RKO (cell line): ENCODE measurements around the gene KCNC4.

Experiments used
- DNase-seq: peaks from one replicate; pipeline ENCODE4 v3.0.0-alpha.2; 2016; ENCODE audit warnings: low spot score

KCNC4 gene

DNA sequence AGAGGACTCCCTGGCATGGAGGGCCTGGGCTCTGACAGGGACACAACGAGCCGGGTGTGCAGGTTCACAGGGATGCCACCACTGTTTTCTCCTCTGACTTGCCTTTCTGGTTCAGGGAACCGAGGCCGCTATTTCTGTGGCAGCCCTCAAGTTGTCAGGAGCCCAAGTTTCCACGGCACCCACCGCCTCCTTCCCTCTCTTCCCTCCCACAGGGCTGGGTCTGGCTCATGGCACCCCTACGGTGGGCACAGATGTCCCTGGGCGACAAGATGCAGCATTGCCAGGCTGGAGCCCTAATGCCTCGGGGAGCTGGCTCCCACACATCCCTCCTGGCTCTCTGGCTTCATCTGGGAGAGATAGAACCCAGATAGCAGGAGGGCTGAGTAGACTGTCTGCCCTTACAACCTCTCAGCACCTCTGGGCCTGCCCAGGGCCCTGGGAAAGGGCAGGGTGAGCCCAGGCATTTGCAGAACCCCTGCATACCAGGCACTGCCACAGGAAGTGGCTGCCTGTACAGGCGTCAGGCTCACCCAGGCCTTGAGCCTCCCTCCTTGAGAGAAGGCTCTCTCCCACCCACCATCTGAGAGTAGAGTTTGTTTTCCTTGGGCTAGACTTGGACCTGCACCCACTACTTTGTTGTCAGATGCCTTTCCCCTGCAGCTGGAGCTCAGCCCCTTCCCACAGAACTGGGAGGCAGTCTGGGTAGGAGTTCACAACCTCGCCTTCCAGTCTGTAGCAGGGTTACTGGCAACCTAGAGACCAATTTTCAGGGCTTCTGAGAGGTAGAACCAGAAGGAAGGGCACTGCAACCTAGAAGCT lies 20.5 kb downstream of the KCNC4 start:
- DNase-seq = no peak

DNA sequence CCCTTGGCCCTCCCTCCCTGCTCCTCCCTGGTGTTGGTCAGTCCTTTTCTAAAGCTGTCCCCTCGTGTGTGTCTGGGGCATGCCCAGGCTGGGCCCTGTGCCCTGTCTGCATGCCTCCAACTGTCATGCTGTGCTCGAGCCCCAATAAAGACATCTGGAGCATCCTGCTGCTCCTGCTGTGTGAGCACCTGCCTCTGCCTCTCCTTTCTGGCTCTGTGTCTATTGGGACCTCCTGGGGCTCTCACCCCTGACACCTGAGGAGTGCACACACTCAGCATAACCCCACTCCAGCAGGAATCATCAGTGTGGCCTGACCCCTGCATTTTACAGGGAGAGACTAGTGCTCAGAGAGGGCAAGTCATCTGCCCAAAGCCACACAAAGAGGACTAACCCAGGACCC lies 23.7 kb downstream of the KCNC4 start:
- DNase-seq = no peak

DNA sequence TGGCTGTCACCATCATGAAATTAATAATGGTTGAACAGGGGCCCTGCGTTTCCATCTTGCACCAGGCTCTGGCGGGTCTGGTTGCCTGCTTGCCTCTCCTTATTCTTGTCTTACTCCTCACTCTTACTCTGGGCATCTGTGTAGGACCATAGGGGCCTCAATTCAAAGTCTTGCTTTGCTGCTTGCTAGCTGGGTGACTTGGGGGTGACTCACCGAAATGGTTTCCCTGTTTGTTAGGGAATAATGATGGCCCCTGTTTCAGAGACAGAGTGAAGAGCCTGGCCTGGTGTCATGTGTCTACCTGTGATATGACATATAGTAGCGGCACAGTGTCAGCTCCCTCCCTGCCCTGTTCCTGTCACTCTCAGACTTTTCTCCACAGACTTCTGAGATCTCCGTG lies 24.6 kb downstream of the KCNC4 start:
- DNase-seq = no peak

DNA sequence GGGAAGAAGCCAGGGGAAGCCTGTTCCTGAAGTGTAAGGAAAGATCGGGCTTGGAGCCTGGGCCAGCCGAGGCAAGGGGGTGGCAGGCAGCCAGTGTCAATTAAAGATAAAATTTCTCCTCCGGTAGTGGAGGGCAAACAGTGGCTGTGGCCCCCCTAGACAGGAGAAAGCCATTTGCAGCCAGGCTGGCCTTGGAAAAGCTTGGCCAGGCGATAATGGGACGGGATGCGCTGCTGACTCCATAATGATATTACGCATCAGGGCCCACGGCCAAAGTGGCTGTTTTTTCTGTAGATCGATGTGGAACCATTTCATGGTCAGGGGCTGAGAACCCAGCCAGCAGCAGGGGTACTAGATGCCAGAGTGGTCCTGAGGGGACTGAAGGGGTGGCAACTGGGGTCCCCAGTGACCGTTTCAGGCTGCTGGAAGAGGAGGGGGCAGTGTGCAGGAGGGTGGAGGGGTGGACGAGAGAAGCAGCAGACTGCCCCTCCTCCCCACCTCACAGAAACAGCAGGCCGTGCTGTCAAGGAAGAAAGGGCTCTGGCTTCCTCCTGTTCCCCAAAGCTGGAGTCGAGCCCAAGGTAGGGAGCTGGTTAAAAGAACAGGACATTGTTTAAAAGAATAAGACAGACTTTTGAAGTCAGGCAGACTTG lies 25.2 kb downstream of the KCNC4 start:
- DNase-seq = no peak

DNA sequence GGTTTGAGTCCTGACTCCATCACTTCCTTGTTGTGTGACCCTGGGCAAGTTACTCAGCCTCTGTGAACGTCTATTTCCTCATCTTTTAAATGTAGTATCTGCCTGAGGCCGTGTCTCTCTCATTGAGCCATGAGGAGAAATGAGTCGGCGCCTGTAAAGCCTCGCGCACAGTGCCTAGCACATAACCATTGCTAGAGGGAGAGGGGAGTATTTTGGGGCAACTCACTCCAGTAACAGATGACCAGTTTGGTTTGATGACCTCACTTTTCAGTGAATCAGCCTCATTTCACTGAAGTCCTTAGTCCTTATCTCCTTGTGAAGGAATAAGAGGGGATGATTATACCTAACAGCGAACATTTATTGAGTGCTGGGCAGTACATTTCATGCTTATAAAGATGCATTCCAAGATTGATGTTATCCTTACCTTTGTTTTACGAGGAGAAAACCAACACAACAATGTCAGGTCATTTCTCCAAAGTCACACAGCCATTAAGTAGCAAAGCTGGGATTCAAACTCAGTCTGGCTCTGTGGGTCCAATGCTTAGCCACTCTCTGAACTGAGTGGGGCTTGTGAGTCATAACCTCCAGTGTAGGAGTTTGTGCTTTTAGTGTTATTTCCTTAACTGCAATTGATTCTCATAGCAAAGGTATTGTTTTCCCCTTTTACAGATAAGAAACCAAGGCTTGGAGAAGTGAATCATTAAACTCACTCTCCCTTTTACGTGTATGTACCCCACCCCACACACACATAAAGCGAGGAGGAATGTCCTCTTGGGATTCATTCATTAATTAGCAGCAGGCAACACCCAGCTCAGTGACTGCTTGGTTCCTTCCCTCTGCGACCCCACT lies 25.9 kb downstream of the KCNC4 start:
- DNase-seq = peak; percentile 74

DNA sequence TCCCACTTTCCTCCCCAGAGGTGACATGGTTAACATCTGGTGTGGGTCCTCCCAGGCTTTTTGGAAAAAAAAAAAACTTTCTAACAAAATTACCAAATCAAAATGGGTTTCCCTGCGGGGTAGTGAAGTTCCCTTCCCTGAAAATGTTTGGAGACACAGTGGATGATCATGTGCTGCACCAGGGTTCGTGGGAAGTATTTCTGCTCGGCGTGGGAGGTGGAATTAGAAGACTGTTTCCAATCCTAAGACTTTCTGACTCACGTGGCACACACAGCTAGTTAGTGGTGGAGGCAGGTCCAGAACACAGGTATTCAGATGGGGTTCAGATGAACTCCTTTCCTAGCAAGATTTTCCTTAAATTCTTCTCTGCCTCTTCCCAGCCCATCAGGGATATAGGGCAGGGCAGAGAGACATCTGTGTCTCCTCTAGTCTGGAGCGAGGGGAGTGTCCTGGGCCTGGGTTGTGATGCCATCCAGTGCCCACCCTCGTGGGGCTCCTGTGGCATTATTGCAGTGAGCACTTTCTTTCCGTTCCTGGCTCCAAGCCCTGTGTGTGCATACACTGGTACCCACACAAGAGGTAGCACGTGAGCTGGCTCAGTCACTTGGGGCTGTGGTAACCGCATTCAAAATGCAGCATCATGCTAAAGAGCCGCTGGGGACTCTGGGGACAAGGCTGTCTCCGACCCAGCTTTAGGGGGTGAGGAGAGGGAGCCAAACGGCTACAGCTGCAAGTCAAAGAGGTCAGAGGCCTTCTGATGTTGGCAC lies 27.5 kb downstream of the KCNC4 start:
- no peak for DNase-seq

DNA sequence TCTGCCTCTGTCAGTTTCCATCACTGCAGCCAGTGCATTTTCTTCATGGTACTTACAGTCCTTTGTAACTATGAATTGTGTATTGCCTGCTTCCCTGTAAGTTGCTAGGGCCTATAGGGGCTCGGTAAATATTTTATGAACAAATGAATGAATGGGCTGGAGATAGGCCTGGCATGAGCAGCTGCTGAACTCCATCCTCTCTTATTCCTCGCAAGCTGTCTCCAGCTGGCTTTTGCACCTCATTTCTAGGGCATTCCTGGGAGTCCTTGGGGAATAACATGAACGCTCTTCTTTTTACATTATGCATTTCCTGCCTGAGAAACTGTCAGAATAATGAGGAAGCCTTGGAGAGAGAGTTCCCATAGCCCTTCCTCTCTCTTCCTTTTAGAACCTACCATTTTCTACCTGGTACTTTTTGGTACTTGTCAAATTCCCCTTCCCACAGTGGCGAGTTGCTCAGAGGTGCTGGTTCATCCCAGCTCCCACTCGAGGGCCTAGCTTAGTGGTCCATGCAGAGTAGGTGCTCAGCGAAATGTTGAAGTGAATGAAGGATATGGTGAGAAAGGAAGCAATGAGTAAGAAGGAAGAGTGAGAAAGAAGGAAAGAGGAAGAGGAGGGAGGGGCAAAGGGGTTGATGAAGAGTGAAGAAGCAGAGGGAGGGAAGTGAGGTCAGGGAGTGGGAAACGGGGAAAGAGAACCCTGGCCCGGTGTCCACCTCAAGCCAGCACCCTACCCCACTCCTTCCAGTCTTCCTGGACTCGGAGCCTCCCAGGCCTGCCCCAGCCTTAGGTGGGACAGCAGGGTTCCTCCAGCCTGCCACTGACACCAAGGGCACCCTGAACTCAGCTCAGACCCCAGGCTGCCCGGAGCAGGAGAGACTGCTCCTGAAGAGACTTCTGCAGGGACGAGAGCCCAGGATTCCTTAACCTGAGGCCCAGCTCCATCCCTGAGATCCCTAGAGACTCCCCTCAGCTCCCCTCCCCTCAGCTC lies 29.6 kb downstream of the KCNC4 start:
- no peak for DNase-seq

DNA sequence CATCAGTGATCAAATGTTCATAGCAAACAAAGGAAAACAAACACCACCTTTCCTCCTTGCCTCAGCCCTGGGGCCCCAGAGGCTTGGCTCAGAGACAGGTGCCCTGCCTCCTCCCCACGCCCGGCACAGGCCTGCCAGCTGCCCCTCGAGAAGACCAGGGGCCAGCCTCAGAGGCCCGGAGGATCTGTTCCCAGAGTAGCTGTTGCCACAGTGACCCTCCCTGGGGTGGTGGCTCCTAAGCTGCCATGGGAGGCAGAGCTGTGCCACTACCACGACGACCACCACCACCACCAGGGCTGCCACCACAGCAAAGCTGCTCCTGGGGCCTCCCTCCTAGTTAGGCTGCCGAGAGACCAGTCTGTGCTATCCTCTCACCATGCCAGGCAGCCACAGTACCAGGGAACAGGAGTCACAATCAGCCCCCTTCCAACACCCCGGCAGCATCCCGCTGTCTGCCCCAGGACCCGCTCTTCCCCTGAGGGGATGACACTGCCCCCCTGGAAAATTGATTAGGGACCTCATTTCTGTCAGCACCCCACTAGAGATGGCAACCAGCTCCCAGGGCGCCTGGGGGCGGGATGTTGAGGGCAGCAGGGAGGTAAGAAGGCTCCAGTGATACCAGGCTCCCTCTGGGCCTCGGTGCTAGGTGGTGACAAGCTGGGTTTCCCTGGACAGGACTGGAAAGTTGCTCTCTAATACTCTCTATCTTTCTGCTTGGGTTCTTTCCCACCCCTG lies 30.5 kb downstream of the KCNC4 start:
- no peak for DNase-seq

DNA sequence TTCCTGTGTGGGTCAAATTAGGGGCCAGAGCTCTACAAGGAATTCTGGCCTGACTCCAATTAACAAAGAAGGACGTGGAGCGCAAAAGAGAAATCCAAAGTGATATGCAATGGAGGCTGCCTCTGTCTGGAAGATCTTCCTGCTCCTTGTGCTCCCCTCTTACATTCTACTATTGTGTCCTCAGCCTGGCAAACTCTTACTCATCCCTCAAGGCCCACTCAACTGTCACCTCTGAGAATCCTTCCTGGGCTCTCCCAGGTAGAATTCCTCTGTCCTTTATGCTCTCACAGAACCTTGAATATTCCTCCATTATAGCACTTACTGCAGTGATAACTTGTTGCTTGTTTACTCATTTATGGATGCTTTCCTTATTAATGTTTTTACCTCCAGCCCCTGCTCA lies 31.4 kb downstream of the KCNC4 start:
- no peak for DNase-seq

DNA sequence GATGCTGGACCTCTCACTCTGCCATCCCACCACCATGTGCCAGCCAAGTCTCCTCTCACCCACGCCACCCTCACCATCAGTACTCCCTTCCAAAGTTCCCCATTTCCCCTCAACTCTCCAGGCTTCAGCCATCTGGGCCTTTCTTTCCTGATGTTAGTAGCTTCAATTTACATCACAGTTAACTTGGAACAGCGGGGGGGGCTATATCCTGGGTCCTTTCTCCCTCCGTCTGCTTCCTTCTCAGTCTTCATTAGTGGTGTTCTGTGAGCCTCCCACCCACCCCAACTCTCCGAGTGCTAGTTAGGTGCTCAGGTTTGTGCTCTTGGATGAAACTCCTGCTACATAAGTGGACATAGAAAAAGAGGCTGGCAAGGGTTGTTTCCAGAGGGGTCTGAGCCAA lies 31.9 kb downstream of the KCNC4 start:
- DNase-seq = no peak

DNA sequence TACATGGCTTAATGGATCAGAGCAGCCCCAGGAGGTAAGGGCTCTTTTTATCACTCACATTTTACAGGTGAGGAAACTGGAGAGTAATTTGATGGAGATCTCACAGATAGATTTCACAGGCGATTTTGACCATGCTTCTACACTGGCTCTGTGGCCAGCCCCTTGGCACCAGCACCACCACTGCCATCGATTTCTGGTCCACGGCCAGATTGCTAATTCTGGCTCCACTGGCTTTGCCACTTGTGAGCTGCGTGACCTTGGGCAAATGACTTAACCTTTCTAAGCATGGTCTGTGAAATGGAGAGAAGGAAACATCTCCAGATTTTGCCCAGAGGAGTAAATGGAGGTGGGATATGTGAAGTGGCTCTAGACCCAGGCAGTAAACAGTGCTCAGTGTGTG lies 32.6 kb downstream of the KCNC4 start:
- DNase-seq = no peak

DNA sequence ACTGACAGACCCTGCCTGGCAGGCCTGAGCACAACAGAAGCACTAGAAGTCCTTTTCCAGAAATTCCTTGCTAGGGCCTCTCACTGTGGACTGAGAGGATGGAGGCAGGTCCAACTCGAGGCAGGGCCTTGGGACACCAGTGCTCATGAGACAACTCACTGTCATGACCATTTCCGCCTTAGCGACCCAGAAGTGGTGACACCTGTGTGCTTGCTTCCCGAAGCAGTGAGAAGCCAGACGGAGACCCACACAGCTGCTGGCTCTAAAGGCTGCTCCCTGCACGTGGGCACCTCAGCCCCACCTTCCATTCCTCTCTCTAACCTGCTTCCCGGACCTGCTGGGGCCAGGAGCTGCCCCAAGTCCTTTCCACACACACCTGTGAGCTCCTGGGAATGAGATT lies 33.0 kb downstream of the KCNC4 start:
- no peak for DNase-seq

DNA sequence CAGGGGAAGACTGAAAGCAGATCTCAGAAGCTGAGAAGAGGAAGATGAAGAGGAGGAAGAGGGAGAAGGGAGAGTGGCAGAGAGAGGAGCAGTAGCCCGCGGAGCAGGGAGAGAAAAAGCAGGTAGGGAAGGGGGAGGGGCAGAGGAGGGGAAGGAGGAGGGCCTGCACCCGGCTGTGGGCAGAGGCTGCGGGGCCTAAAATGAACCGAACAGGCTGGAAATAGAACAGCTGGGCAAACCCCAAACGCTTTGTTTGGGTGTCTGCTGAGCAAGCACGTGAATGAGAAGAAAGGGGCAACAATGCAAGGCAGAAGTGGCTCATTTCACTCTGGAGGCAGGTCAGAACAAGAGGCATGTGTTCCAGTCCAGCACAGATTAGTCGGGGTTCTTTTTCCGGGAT lies 33.5 kb downstream of the KCNC4 start:
- no peak for DNase-seq

DNA sequence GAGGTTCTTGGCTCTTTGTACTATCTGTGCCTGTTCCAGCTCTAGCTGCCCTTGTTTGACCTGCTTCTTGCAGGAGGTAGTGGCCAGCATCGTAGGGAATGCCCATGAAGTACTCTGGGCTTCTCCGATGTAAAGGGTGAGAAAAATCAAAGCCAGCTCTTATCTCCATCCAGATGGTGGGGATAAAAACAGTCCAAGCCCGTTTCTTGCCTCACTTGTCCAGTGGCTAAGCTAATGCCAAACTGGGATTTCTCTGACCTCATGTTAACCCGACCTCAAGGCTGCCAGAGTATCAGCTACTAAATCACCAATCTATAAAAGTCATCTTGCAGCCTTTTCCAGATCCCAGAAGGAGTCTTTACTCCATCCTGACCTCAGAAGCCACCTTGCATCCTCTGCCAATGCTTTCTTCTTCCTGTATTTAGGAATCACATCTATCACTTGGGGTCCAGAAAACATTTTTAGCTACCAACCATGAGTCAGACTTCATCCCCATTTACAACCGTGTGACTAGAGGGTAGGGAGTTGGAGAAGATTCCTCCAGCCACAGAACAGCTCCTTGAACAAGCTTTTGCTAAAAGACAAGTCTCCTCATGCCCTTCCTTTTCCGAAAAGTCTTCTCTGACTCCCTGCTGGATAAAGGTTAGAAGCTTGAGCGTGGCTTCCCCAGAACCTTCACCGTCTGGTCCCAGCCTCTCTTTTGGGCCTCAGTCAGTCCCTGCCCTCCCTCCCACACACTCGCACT lies 35.9 kb downstream of the KCNC4 start:
- no peak for DNase-seq

DNA sequence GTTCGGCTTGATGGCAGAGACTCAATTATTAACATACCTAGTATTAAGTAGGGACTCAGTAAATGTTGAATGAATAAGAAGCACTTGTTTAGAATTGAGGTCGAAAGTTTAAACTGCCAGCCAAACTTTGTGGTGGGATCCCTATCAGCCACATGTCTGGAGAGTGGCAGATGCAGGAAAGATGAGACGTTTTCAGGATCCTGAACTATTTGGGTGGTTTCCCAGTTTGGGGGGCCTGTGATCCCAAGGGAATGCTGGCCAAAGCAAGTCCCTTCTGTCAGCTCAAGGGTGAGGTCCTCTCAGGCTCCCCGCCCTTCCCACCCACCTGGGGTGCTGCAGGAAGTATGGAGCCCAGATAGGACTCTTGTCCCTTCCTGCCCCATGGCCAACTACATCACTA lies 38.6 kb downstream of the KCNC4 start:
- no peak for DNase-seq

DNA sequence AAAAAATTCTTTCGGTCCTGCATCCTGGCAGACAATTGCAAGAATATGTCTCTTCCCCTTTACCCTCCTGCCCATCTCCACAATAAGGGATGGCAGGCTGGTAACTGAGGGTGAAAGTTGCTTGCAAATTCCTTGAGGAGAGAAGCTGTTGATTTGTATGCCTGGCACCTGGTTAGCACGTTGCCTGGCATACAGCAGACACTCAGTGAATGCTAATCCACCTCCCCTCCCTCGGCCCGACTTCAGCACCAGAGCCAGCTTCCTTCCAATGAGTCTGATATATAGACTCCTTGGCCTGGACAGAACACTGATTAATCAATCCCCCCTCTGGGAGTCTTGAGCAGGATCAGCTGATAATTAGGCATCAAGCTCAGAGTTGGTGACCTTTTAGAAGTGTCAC lies 39.1 kb downstream of the KCNC4 start:
- no peak for DNase-seq

DNA sequence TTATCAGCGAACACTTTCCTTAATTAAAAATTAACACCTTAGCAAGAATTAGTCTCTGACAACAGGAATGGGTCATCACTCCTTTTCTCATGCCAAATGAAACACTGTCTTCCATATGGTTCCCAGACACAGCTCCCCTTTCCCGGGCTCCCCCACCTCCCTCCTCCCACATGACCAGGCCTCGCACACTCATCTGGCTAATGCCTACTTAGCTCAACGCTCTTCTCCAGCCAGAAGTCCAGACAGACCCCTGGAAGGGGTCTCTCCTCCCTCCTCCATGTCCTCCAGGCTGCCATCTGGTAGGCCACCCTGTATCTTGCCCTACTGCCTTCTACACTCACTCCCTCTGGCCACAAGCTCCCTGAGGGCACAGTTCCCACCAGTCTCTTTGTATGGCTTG lies 39.9 kb downstream of the KCNC4 start:
- no peak for DNase-seq

DNA sequence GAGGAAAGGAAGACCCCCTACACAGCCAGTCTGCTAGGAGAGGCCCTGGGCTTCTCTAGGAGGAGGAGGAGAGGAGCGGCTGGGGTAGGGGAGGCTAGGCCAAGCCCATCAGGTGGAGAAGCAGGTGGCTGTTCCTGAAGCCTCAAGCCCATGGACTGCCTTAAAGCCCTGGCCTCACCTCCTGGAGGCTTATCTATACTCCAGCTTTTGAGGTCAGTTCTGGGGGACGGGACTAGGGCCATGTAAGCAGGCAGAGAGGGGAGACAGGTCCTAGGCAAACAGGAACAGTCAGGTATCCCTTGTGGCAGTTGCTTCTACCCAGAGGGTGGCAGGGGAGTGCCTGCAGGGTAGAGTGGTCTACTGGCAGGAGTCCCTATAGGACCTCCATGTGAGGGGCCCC lies 40.6 kb downstream of the KCNC4 start:
- DNase-seq = no peak

DNA sequence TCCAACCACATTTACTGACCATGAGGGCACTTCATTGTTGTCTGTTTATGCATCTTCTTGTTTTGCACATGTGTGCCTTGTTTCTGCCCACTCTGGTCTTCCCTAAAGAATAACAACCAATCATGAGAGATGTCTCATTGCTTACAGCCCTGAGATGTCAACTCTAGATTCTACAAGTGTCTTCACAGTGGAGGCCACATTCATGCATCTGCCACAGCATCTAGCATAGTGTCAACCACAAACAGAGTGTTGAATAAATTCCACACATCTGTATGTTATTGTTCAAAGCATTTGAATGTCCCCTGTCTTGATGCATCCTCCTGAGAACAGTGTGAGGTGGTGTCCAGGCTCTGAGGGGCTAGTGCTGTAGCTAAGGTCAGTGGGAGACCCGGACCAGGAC lies 43.1 kb downstream of the KCNC4 start:
- DNase-seq = no peak
